Stimulated activated CD4-positive, alpha-beta T cell treated with anti-CD3 and anti-CD28 coated beads, TNF-alpha, amount 100 ng/mL, for 4 hours (primary cell): Measurements from ENCODE around the gene PRND.
"Not testable (repeated sequence)": the region's sequence is repeated elsewhere in the genome, so short reads cannot be mapped to it uniquely, and the experiment has no call there.

Experiments
- DNase-seq, 3 experiments: peaks; one replicate each; pipeline ENCODE4 v3.0.0-alpha.2; 2020; ENCODE audit warnings: low read depth in 3 of 3

Gene PRND

DNA sequence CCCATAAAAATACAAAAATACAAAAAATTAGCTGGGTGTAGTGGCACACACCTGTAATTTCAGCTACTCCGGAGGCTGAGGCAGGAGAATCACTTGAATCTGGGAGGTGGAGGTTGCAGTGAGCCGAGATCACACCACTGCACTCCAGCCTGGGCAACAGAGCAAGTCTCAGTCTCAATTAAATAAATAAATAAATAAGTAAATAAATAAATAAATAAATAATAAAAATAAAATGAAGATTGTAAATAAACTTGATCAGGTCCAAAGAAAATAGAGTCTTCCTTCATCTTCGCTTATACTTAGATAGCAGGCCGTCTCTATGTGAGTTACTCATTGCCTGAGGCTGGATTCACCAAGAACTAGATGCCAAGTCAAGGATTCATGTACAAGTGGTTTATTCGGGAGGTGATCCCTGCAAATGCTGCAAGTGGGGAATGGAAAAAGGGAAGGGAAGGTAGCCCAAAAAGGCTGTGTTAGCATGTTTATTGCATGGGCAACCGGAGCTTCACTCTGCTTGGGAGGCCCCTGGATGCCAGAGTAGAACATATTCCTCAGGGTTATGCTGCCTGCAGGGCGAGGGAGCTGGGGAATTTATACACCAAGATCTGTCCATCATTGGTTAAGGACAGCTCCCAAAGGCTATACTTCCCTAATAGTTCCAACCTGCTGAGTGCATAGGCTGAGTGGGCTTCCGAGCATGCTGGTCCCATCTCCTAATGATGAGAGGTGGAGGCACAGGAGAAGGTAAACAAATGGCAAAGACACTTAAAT, 16.3 kb downstream of the PRND start:
- DNase-seq: no peak

DNA sequence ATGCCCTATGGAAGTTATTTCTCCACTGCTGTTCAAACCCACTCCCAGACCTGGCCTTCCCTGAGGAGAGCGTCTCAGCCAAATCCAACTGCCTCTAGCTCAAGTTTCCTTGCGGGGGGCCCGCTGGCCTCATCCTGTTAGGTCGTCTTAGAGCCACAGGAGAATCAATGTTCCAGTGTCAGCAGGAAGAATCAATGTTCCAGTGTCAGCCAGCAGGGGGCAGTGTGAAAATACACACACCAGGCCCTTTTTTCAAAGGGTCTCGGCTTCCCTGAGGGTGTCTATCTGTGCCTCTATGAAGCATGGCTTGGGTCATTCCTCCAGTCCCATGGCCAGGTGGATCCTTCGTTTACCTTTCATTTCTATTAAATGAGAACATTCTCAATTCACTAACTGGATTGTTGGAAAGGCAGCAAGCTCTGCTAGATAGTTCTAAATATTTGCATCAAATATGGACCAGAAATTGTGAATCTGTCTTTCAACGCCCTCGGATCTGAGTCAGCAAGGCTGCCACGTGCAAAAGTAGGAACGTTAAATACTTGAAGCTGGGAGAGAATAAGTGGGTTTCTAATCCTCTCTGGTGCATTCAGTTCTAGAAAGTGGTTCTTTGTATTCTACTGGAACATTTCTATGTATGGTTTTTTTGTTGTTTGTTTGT, 19.2 kb downstream of the PRND start:
- DNase-seq: peak; percentile 26 to 47 (median 36)

DNA sequence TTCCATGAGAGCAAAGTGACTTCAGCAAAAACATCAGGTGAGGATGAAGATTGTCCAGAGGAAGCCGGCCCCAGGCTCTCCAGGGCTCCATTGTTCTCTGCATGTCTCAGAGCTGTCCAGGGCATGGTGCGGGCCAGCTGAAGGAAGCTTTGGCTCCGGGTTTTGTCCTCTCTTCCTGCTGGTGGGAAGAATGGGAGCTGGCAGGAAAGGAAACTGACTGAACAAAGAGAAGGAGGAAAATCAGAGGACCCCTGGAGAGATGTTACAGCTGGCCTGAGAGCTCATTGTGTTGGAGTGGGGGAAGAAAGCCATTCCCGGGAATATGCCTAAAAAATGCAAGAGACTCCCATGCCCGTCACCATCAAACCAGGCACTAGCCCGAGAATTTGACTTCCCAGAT, 27.1 kb downstream of the PRND start:
- DNase-seq: no peak

DNA sequence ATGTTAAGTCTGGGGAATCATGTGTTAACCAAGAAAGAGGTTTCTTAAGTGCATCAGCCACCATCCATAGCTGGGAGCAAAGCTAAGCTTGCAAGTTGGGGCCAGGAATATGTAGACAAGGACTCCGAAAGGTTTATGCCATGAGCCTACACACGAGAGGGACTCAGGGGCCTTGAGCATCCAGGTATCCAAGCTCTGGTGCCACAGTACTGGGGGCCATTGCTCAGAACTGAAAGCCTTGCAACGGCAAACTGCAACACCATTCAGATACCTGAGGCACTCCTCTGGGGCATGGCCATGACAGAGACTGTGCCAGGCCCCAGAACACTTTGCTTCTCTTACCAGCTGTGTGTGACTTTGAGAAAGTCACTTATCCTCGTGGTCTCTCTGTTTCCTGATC, 27.6 kb downstream of the PRND start:
- DNase-seq: no peak

DNA sequence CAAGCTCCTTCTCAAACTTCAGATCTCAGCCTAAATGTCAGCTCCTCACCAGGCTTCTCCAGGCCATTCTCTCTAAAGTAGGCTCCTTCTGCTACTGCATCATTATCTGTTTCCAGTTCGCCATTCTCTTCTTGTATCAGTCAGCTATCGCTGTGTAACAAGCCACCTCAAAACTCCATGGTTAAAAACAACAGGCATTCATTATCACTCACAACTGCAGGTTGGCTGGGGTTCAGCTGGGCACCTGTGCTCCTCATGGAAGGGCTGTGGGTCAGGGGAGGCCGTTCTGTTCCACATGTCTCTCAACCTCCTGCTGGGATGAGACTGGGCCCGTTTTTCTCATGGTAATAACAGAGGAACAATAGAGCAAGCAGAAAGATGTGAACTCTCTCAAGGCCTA, 28.7 kb downstream of the PRND start:
- DNase-seq: no peak

DNA sequence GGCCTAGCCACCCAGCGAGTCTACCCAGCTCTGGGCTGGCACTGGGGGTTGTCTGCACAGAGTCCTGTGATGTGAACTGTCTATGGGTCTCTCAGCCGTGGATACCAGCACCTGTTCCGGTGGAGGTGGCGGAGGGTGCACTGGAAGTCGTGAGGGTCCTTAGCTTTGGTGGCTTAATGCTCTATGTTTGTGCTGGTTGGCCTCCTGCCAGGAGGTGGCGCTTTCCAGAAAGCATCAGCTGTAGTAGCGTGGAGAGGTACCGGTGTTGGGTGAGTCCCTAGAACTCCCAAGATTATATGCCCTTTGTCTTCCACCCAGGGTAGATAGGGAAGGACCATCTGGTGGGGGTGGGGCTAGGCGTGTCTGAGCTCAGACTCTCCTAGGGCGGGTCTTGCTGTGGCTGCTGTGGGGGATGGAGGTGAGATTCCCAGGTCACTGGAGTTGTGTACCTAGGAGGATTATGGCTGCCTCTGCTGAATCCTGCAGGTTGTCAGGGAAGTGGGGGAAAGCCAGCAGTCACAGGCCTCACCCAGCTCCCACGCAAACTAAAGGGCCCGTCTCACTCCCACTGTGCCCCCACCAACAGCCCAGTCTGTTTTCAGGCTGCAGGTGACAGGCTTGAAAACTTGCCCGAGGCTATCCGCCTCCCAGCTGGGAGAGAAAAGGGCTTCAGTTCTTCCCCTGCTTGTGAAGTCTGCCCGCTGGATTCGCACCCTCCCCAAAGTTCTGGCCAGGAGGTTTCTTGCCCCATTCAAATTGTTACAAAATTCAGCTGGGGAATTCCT, 37.6 kb downstream of the PRND start:
- peak in 2 of 3 experiments; percentile 7 to 17 for DNase-seq

DNA sequence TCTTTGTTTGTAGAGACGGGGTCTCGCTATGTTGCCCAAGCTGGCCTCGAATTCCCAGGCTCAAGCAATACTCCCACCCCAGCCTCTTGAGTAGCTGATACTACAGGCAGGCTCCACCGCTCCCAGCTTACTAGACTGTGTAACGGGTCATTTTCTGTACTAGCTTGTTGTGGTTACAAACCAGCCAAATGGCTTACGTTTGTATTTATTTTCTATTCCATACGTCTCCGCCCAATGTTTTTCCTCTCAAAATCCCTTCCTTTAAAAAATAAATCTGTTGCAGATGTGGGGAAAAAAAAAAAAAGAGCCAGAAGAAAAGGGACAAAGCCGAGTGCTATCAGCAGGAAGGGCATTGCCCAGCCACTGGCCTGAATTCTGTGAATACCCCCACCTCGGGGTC, 41.6 kb downstream of the PRND start:
- no peak for DNase-seq

DNA sequence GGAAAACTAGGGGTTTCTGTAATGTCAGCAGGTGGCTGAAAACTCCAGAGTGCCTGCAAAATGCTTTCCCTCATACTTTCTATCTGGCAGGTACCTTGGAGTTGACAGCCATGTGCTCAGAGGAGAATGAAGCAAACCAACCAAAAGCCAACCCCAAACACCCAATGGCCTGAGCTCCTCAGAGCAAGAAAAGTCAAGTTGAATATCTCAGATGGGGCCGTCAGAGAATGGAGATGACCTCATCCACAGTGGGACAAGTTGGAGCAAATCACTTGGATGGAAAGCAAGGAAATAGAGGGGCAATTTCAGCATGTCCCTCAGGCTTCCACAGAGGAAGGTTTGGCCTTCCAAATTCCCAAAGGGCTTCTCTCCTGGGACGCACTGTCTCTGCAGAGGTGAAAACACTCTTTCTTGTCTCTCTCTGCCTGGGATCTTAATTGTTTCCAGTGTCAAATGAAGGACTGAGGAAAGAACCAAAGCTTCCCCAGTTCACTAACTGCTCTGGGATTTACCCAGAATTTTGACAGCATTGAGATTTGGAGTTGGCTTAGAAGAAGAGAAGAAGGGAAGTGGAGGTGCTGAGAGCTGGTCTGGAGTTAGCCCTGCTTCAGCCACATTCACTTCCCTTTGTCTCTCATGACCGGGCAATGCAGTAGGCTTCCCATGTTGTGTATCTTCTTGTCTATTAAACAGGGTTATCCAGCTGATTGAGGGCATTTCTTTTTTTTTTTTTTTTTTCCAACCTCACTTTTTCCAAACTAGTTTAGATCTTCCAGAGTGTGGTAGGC, 42.2 kb downstream of the PRND start:
- DNase-seq: no peak

DNA sequence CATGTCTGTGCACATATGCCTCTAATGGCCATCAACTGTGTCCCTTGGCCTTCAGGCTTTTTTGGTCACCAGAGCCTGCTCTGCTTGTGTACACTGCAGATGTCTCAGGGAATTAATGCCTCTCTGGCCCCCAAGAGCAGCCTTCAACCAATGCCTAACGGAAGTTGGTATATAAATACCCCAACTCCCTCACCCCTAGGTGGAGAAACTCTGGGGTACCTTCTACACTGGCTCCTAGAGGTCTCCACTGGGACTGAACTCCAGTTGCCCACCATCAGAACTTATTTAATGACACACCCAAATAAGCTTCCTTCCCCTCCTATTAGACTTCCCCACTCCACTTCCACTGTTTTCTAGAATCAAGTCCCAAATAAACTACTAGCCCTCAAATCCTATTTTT, 43.1 kb downstream of the PRND start:
- DNase-seq: no peak

DNA sequence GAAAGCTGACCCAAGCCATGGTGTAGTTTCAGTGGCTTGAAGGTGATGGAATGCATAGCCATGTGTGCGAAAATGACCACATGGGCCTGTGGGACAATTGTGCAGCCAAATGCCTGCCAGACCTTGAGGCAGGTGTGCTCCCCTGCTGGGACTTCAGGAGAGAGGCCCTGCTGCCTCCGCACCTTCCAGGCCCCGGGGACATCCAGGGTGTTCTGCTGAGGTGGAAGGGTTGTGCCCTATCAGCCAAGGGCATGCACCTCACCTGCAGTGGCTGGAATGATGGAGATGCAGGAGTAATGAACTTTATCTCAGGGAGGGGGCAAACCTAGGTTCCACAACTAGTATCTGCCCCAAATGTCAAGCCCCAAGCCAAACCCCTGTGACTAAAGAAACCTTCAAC, 44.0 kb downstream of the PRND start:
- DNase-seq: no peak

DNA sequence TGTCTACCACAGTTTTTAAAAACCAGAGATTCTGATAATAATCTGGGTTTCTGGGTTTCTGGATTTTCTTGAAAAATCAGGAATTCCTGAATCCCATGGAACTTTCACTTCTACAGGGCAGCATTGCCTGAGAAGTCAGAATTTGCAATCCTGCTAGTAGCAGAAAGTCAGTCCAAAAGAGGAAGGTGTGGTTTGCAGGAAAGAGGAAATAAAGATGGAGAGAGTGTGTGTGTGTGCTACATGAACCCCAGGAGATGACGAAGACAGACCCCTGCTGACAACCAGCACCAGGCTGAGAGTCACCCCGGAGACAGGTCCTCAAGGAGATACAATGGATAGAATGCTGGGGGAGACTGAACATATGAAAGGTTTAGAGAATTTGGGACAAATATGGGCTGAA, 44.9 kb downstream of the PRND start:
- no peak for DNase-seq

DNA sequence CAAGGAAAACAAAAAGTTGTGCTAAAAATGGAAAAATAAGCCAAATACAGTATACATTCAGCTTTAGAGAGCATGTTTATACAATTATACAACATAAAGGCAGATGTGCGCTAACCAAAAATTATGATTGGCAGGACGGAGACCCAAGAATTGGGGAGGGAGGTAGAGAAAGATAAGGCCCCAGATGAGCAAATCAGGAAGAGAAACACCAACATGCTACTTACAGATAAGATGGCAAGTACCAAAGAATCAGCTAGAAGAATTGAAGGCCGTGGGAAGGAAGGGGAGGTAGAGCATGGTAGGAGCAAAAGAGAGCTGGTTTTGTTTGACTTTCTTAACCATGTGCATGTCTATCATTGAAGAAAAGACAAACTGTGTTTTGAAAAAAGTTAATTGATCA, 45.4 kb downstream of the PRND start:
- DNase-seq: no peak

DNA sequence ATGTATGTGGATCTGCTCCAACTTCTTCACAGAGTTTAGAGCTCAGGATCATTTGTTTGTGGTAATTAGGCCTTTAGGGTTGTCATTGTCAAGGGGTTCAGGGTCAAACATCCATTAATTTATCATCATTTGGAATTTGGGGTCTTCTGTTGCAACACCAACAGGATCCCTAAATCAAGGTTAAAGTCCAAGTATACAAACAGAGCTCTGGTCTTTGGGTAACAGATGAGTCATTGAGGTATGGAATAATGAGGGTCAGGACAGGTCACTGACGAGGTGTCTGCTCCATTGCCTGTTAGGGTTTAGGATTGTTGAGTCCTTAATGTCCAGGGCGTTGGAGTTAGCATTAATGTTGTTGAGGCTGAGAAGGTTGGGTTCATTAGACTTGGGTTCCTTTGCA, 47.6 kb downstream of the PRND start:
- no peak for DNase-seq

DNA sequence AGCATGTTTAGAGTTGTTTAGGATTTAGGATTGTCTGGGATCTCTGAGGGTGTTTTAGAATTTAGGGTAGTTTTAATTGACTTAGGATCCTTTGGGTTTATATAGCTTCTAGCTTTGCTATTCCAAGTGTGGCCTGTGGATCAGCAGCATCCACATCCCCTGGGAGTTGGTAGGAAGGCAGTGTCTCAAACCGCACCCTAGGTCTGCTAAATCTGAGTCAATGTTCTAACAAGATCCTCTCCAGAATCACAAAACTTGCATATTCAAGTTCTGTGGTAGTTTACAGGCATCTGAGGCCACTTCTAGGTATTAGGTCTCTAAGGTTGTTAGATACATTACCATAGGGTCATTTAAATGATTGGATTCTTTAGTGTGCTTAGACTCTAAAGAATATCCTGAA, 48.3 kb downstream of the PRND start:
- DNase-seq: no peak

DNA sequence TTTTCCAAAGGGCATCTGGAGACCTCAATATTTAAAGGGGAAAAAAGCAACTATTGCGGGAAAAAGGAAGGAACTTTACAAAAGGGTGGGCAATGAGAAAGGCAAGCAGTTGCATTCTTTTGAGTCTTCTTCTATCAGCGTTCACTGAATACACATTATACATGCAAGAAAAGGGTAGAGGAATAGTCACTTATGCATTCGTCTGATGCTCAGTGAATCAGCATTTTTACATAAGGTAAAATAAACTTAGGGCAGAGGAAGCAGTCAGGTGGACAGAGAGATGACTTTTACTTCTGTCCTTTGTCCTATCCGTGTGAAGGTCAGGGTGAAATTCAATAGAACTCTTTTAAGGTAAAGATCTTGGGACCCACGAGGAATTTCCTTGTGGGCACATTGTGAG, 49.3 kb downstream of the PRND start:
- no peak for DNase-seq

DNA sequence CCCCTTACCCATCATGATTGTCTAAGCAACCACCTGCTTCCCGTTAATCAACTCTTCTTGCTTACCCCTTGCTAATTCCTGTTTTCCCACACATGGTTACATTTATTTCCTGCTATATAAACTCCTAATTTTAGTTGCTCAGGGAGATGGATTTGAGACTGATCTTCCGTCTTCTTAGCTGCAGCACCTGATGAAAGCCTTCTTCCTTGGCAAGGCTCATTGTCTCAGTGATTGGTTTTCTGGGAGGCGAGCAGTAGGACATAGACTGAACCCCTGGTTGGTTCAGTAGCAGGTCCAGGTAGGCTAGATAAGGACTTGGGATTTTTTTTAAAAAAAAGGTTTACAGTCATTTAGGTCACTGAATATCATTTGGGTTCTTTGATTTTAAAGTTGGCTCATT, 50.4 kb downstream of the PRND start:
- no peak for DNase-seq

DNA sequence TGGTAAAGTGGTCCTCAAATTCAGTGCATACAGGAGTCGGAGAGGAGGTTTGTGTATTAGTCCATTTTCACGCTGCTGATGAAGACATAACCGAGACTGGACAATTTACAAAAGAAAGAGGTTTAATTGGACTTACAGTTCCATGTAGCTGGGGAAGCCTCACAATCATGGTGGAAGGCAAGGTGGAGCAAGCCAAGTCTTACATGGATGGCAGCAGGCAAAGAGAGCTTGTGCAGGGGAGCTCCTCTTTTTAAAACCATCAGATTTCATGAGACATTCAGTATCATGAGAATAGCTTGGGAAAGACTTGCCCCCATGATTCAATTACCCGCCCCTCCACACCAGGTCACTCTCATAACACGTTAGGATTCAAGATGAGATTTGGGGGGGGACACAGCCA, 51.3 kb downstream of the PRND start:
- DNase-seq: not testable (repeated sequence)

DNA sequence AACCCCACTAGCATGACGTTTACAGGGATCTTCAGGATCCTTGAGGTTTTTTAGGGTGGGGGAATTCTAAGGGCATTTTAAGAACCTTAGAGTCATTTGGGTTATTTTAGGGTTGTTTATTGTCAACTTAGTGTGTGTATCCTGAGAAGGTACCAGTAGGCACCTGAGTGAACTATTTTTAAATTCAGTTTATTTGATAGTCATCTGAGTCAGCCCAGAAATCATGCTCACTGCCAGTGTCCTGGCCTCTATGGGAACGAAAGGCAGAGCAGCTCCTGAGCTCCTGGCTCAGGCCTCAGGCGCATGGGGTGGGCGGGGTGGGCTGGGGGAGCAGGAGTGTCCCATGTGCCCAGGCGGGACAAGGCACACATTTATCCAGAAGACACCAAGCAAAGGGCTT, 52.0 kb downstream of the PRND start:
- DNase-seq: no peak

DNA sequence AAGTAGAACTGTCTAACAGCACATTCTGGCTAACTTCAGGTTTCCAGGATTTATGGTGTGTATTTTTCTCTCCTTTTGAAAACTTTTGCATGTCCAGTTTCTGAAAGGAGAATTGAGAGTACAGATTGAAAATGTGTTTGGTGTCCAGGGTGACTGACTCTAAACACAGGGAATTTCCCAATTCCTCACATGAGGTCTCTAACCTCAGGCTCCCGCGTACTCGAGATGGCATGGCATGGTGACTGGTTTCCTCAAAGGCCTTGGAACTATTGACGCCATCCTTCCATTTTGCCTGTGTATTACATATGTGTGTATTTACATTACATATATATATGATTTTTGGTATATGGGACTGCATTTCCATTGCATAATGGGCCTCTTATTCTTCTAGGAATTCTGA, 52.5 kb downstream of the PRND start:
- DNase-seq: no peak

DNA sequence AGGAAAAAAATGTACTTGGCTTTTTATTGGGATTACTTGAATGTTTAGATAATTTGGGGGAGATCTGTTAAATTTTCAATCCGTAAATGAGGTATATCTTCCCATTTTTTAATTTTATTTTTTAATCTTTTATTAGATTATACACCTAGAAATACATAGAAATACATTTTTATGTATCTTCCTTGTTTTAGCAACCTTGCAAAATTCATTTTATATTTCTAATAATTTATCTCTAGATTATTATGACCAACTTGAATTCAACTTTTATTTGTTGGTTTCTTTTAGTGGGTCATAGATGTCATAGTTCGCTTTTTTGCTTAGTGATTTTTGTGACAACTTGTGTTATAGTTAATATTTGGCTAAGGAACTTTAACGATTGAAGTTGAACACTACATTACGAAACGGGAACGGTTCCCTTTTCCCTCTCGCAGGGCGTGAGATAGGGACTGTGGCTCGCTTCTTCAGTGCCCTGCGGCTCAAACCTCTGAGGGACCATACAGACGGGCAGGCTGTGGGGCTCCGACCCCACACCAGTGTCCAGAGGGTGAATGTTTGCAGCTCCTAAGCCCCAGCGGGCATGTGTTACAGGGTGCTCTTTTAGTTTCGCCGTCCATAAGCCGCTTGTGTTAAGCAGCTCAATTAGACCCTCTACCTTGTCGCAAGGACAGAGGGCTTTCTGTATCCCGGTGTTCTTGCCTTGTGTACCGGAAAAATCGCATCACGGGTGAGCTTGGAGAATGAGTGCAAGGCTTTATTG, 53.8 kb downstream of the PRND start:
- no peak for DNase-seq

DNA sequence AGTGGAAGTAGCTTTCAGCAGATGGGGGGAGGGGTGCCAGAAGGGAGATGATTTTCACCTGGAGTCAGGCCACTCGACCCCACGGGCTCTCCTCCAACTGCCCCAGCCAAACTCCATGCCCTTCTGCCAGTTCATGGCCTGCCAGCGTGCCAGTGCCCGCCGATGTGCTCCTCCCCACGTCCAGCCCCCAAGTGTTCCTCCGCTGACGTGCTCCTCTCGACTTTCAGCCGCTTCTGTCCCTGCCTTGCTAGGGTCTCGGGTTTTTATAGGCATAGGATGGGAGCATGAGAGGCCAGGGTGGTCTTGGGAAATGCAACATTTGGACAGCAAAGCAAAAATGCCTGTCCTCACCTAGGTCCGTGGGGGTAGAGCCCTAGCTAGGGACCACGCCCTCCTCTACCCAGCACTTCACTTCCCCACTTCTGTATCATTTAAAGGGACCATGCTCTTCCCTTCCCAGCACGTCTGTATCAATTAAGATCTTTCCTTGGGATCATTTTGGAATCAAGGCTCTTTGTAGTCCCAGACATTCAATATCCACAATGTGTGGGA, 54.4 kb downstream of the PRND start:
- DNase-seq: no peak
